Mesendoderm (in vitro differentiated cells): Measurements from ENCODE around the gene NRDC.
"Not testable (repeated sequence)": the region's sequence is repeated elsewhere in the genome, so short reads cannot be mapped to it uniquely, and the experiment has no call there.

ENCODE experiments used
- DNase-seq: peaks from one replicate; pipeline ENCODE4 v3.0.0; 2013
- H2AK5ac ChIP-seq: 2 replicates; pipeline ENCODE4 v1.6.1; 2013; ENCODE audit warnings: low read length, inconsistent platforms
- H2BK120ac ChIP-seq: 2 replicates; pipeline ENCODE4 v1.6.1; 2013; ENCODE audit warnings: low read depth, mild to moderate bottlenecking, low read length, moderate library complexity, mixed read lengths
- H2BK15ac ChIP-seq: replicated peaks from 2 replicates; pipeline ENCODE4 v1.6.1; 2013; ENCODE audit warnings: low read depth, mild to moderate bottlenecking, moderate library complexity
- H2BK5ac ChIP-seq: 2 replicates; pipeline ENCODE4 v1.6.1; 2013; ENCODE audit warnings: low read length, inconsistent platforms
- H3K18ac ChIP-seq: 2 replicates; pipeline ENCODE4 v1.6.1; 2013; ENCODE audit warnings: mild to moderate bottlenecking, low read length, mixed read lengths
- H3K23ac ChIP-seq: one replicate; pipeline ENCODE4 v1.6.1; 2013; ENCODE audit warnings: low read length
- H3K27ac ChIP-seq: 2 replicates; pipeline ENCODE4 v1.5.1; 2013; ENCODE audit warnings: low read depth, mild to moderate bottlenecking, inconsistent platforms, low read length, moderate library complexity
- H3K27me3 ChIP-seq: 2 replicates; pipeline ENCODE4 v1.6.1; 2013; ENCODE audit warnings: low read length, control low read depth, mild to moderate bottlenecking, inconsistent platforms; ENCODE audit not compliant: insufficient read depth, poor library complexity
- H3K36me3 ChIP-seq: 2 replicates; pipeline ENCODE4 v1.6.1; 2013; ENCODE audit warnings: low read length, inconsistent platforms; ENCODE audit not compliant: control insufficient read depth, insufficient read depth
- H3K4ac ChIP-seq: one replicate; pipeline ENCODE4 v1.6.1; 2013; ENCODE audit warnings: low read depth, mild to moderate bottlenecking, low read length, moderate library complexity
- H3K4me1 ChIP-seq: 2 replicates; pipeline ENCODE4 v1.6.1; 2013; ENCODE audit warnings: low read depth, low read length, inconsistent platforms; ENCODE audit not compliant: control insufficient read depth
- H3K4me2 ChIP-seq: 2 replicates; pipeline ENCODE4 v1.6.1; 2013; ENCODE audit warnings: low read length
- H3K4me3 ChIP-seq: 2 replicates; pipeline ENCODE4 v1.5.1; 2013; ENCODE audit warnings: mild to moderate bottlenecking, low read length
- H3K56ac ChIP-seq: one replicate; pipeline ENCODE4 v1.6.1; 2013; ENCODE audit warnings: low read length
- H3K79me1 ChIP-seq: 2 replicates; pipeline ENCODE4 v1.6.1; 2013; ENCODE audit warnings: low read length, inconsistent platforms
- H3K79me2 ChIP-seq: 2 replicates; pipeline ENCODE4 v1.6.1; 2013; ENCODE audit warnings: mild to moderate bottlenecking, low read length; ENCODE audit not compliant: control insufficient read depth, insufficient read depth
- H3K9ac ChIP-seq: 2 replicates; pipeline ENCODE4 v1.6.1; 2013; ENCODE audit warnings: low read length, inconsistent platforms
- H4K5ac ChIP-seq: one replicate; pipeline ENCODE4 v1.6.1; 2013; ENCODE audit warnings: low read length
- H4K8ac ChIP-seq: one replicate; pipeline ENCODE4 v1.6.1; 2013; ENCODE audit warnings: low read depth, mild to moderate bottlenecking, control low read depth, low read length, moderate library complexity
- WGBS: extraction: QIAGEN DNeasy Blood & Tissue Kit; methylation state at CpG from one replicate; pipeline ENCODE4 v1.1.7; 2013; ENCODE audit warnings: low lambda C conversion rate, missing lambda C conversion rate; ENCODE audit not compliant: insufficient coverage; ENCODE audit errors: extremely low coverage; 5-methylcytosine and 5-hydroxymethylcytosine counted together

Gene NRDC

DNA sequence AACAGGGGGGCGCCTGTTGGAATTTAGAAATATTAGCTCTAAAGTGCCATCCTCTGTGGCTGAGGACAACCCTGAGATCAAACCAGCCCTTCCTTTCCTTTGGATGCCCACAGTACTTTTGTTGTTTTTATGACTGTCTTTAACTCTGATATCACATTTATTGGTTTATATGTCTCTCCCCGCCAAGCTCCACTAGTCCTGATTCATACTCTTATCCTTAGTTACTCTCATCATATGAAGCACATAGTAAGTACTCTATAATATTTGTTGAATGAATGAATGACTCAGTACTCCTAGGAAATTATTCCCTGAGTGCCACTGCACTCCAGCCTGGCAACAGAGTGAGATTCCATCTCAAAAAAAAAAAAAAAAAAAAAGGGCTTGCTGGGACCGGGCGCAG lies 22.6 kb upstream of the NRDC start:
- Histone ChIP-seq H3K4me1 (no peaks in the 10 kb centered on the region), H3K36me3 (no peaks in the 10 kb centered on the region), H2AK5ac (no peak overlapping the region), H4K8ac (no peak overlapping the region), H3K79me1 (no peaks in the 10 kb centered on the region), H3K9ac (no peak overlapping the region), H3K18ac (no peak overlapping the region), H4K5ac (no peak overlapping the region), H3K23ac (no peak overlapping the region), H2BK5ac (no peak overlapping the region), H2BK120ac (no peak overlapping the region), H3K4ac (no peak overlapping the region), H2BK15ac (no peak overlapping the region), H3K27ac (no peak overlapping the region), H3K56ac (no peak overlapping the region), H3K79me2 (no peaks in the 10 kb centered on the region), H3K4me3 (no peak overlapping the region), H3K27me3 (no peaks in the 10 kb centered on the region), H3K4me2 (no peak overlapping the region)
- no peak for DNase-seq
- WGBS: no CpG with 5 or more reads among the region's 4 CpGs

DNA sequence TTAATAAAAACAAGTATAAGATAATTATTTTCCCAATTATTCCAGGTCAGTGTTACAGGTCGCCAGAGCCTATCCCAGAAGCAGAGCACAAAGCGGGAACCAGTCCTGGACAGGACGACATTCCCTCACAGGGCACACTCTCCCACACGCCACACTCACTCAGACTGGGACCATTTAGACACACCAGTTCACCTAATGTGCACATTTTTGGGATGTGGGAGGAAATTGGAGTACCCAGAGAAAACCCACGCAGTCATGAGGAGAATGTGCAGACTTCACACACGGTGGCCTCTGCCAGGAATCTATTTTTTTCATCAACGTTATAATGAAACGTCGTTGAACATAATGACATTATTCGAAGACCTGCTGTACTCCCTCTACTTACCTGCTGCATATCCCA lies 20.5 kb upstream of the NRDC start:
- Histone ChIP-seq H3K4me2 (no peak overlapping the region), H3K18ac (no peak overlapping the region), H4K8ac (no peak overlapping the region), H3K27ac (no peak overlapping the region), H3K56ac (no peak overlapping the region), H2BK5ac (no peak overlapping the region), H3K36me3 (no peaks in the 10 kb centered on the region), H3K27me3 (no peaks in the 10 kb centered on the region), H3K4me1 (no peaks in the 10 kb centered on the region), H4K5ac (no peak overlapping the region), H3K23ac (peak overlapping the region; percentile 15), H3K79me1 (no peaks in the 10 kb centered on the region), H2BK120ac (no peak overlapping the region), H3K4me3 (no peak overlapping the region), H2BK15ac (no peak overlapping the region), H3K9ac (no peak overlapping the region), H3K79me2 (no peaks in the 10 kb centered on the region), H2AK5ac (no peak overlapping the region), H3K4ac (no peak overlapping the region)
- DNase-seq: no peak
- WGBS: no CpG with 5 or more reads among the region's 10 CpGs

GRCh38 chr1:51898090-51898734 lies 19.7 kb upstream of the NRDC start:
- Histone ChIP-seq H3K4me1 (no peaks in the 10 kb centered on the region), H2BK5ac (no peak overlapping the region), H3K56ac (no peak overlapping the region), H3K4me3 (no peak overlapping the region), H2AK5ac (no peak overlapping the region), H3K79me1 (no peaks in the 10 kb centered on the region), H3K4me2 (no peak overlapping the region), H3K27ac (no peak overlapping the region), H3K18ac (no peak overlapping the region), H3K23ac (no peak overlapping the region), H3K4ac (no peak overlapping the region), H3K27me3 (no peaks in the 10 kb centered on the region), H3K36me3 (no peaks in the 10 kb centered on the region), H2BK120ac (no peak overlapping the region), H4K8ac (no peak overlapping the region), H3K79me2 (no peaks in the 10 kb centered on the region), H4K5ac (no peak overlapping the region), H2BK15ac (no peak overlapping the region), H3K9ac (no peak overlapping the region)
- no CpG with 5 or more reads among the region's 6 CpGs for WGBS
- no peak for DNase-seq

DNA sequence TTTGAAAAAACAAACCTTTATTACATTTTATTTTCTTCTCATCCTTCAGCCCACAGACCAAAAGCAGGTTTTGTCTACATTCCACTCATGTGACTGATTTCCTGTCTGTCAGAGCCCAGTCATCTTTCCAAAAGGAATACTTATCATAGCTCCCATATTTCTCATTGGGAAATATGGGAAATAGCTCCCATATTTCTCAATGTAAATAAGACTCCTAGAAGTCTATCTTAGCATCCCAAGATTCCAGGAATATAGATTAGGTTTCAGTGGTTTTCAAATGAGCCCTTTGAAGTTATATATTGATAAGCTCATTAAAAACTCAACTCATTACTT lies 19.1 kb upstream of the NRDC start:
- Histone ChIP-seq H2BK15ac (no peak overlapping the region), H3K4me2 (no peak overlapping the region), H3K4me3 (no peak overlapping the region), H3K27me3 (no peaks in the 10 kb centered on the region), H3K79me1 (no peaks in the 10 kb centered on the region), H2BK5ac (no peak overlapping the region), H3K9ac (no peak overlapping the region), H3K4ac (no peak overlapping the region), H3K36me3 (no peaks in the 10 kb centered on the region), H4K5ac (no peak overlapping the region), H2AK5ac (no peak overlapping the region), H3K27ac (no peak overlapping the region), H3K79me2 (no peaks in the 10 kb centered on the region), H3K18ac (no peak overlapping the region), H3K23ac (no peak overlapping the region), H2BK120ac (no peak overlapping the region), H3K4me1 (no peaks in the 10 kb centered on the region), H3K56ac (no peak overlapping the region), H4K8ac (peak overlapping the region; percentile 97)
- DNase-seq: no peak

DNA sequence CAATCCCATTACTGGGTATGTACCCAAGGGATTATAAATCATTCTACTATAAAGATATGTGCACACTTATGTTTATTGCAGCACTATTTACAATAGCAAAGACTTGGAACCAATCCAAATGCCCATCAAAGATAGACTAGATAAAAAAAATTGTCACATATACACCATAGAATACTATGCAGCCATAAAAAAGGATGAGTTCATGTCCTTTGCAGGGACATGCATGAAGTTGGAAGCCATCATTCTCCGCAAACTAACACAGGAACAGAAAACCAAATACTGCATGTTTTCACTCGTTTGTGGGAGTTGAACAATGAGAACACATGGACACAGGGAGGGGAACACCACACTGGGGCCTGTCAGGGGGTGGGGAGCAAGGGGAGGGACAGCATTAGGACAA lies 16.2 kb upstream of the NRDC start:
- H2BK120ac ChIP-seq, H3K79me2 ChIP-seq, H2BK5ac ChIP-seq, H3K56ac ChIP-seq, H2BK15ac ChIP-seq, H3K4ac ChIP-seq, H3K4me1 ChIP-seq, H3K4me2 ChIP-seq, H3K27me3 ChIP-seq, H2AK5ac ChIP-seq, H3K36me3 ChIP-seq, H3K4me3 ChIP-seq, H3K18ac ChIP-seq, H3K9ac ChIP-seq, H3K23ac ChIP-seq, H4K5ac ChIP-seq, DNase-seq, H4K8ac ChIP-seq, H3K79me1 ChIP-seq, H3K27ac ChIP-seq: not testable (repeated sequence)
- no CpG with 5 or more reads among the region's 2 CpGs for WGBS

GRCh38 chr1:51878308-51878615 lies 265 bp downstream of the NRDC start:
- peaks cover 37% of the 10 kb centered on the region for H3K79me2 ChIP-seq
- H3K27me3 ChIP-seq: no peaks in the 10 kb centered on the region
- H2BK5ac ChIP-seq: peak overlapping the region; percentile 93
- no CpG with 5 or more reads among the region's 17 CpGs for WGBS
- H3K4me1 ChIP-seq: peaks cover 4% of the 10 kb centered on the region
- no peaks in the 10 kb centered on the region for H3K79me1 ChIP-seq
- peak overlapping the region; percentile 96 for H3K4me3 ChIP-seq
- H3K4me2 ChIP-seq: peak overlapping the region; percentile 34
- H2BK120ac ChIP-seq: no peak overlapping the region
- peak overlapping the region; percentile 94 for H3K23ac ChIP-seq
- H3K9ac ChIP-seq: peak overlapping the region; percentile 97
- peak overlapping the region; percentile 100 for H3K56ac ChIP-seq
- no peak overlapping the region for H4K5ac ChIP-seq
- peak overlapping the region; percentile 44 for H3K4ac ChIP-seq
- no peak for DNase-seq
- no peak overlapping the region for H2BK15ac ChIP-seq
- H3K36me3 ChIP-seq: no peaks in the 10 kb centered on the region
- peak overlapping the region; percentile 38 for H2AK5ac ChIP-seq
- H3K18ac ChIP-seq: peak overlapping the region; percentile 52
- H3K27ac ChIP-seq: peak overlapping the region; percentile 95
- no peak overlapping the region for H4K8ac ChIP-seq
